Endothelial cell of umbilical vein (primary cell): ENCODE data around the gene SERPINA7.

Experiments used
- EZH2 ChIP-seq: IDR thresholded peaks from 2 replicates; pipeline ENCODE4 v1.6.1; 2012; ENCODE audit warnings: borderline replicate concordance, low read depth, mild to moderate bottlenecking, moderate library complexity, low read length, inconsistent platforms; ENCODE audit not compliant: severe bottlenecking
- FOS ChIP-seq: IDR thresholded peaks from 2 replicates; pipeline ENCODE4 v1.6.1; 2011; ENCODE audit warnings: mild to moderate bottlenecking, low read length, moderate library complexity, borderline replicate concordance; ENCODE audit not compliant: insufficient read depth
- JUN ChIP-seq: IDR thresholded peaks from 2 replicates; pipeline ENCODE4 v1.6.1; 2011; ENCODE audit warnings: borderline replicate concordance, low read depth; ENCODE audit not compliant: insufficient read length, insufficient read depth
- TF ChIP-seq, protein P1 (sequence below), 2 donors: IDR thresholded peaks; 1 replicate in 1 of 2; 2 replicates in 1 of 2; pipeline ENCODE4 v1.5.1; 2011; ENCODE audit warnings: low read length in 2 of 2, mild to moderate bottlenecking in 2 of 2, moderate library complexity in 2 of 2, control low read depth in 1 of 2, inconsistent platforms in 1 of 2, low read depth in 1 of 2; ENCODE audit not compliant: insufficient read depth in 1 of 2; ENCODE audit errors: extremely low read depth in 1 of 2

DNA sequence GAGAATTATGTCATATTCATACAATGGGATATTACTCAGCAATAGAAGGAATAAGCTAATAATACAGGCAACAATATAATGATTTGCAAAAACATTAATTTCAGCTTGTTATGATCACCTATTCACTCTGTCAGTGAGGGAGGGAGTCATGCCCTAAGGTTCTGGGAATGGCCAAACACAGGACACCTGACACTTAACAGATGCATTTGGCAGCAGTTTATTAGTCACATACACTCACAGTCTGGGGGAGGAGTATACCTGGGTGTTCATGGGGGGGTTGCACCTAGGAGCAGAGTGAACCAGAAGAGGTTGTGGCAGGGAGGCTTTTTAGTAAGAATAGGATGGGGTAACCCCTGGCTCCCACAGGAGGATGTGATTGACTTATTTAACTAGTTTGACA, 38.3 kb downstream of the SERPINA7 start:
- TF ChIP-seq, protein P1, sequence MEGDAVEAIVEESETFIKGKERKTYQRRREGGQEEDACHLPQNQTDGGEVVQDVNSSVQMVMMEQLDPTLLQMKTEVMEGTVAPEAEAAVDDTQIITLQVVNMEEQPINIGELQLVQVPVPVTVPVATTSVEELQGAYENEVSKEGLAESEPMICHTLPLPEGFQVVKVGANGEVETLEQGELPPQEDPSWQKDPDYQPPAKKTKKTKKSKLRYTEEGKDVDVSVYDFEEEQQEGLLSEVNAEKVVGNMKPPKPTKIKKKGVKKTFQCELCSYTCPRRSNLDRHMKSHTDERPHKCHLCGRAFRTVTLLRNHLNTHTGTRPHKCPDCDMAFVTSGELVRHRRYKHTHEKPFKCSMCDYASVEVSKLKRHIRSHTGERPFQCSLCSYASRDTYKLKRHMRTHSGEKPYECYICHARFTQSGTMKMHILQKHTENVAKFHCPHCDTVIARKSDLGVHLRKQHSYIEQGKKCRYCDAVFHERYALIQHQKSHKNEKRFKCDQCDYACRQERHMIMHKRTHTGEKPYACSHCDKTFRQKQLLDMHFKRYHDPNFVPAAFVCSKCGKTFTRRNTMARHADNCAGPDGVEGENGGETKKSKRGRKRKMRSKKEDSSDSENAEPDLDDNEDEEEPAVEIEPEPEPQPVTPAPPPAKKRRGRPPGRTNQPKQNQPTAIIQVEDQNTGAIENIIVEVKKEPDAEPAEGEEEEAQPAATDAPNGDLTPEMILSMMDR (IDR thresholded peaks at IDR 0.05; ENCODE audit: extremely low read depth in 1 of 2, insufficient read depth in 1 of 2, low read depth in 1 of 2, low read length in 2 of 2): no peak
- no peak for TF ChIP-seq FOS
- TF ChIP-seq EZH2: no peak
- no peak for TF ChIP-seq JUN
